Measurements from ENCODE around the gene HOXA3. TPM values are rescaled to one million over a fixed set of nuclear protein-coding genes. Genes with fewer than 3 reads are reported as not detected.

Gene HOXA3
- total RNA-seq, 1 donor from 2014 or later, result 8.7 TPM

DNA sequence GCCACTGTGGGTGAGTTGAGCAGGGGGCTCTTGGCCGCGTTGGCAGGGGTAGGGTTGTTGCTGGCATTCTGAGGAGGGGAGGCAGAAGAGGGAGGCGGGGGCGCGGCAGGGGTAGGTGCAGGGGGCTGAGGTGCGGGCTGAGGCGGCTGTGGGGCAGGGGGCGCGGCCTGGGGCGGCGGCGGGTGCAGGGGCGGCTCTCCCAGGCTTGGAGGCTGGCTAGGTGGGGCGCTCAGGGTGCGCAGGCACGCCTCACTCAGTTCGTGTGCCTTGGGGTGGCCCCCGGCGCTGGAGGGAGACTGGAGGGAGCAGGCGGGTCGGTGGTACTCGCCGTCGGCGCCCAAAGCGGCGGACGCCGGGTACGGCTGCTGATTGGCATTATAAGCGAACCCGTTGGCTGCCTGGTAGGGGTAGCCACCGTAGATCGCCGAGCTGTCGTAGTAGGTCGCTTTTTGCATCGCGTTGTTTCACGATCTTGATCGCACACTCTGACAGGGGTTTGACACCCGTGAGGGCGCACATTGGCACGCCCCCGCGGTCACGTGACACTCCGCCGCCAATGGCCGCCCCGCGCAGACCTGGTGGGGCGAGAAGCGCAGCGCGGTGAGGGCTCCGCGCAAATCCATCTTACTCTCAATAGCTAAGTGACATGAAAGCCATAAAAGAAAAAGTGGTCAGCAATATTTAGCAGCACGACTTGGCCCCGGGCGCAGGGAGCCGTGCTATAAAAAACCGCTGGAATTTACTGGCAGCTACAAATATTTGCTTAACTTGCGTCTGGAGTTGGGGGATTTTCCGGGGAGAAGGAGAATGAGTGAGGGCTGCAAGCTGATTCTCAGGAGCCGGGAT is 42.0 kb downstream of the HOXA3 start:
- peak overlapping the region; percentile 54 for H3K4me3 ChIP-seq
- H3K27me3 ChIP-seq, result peaks cover 9% of the 10 kb centered on the region
- DNase-seq (no peak), ATAC-seq (peak; percentile 28)
- TF ChIP-seq, protein P1, sequence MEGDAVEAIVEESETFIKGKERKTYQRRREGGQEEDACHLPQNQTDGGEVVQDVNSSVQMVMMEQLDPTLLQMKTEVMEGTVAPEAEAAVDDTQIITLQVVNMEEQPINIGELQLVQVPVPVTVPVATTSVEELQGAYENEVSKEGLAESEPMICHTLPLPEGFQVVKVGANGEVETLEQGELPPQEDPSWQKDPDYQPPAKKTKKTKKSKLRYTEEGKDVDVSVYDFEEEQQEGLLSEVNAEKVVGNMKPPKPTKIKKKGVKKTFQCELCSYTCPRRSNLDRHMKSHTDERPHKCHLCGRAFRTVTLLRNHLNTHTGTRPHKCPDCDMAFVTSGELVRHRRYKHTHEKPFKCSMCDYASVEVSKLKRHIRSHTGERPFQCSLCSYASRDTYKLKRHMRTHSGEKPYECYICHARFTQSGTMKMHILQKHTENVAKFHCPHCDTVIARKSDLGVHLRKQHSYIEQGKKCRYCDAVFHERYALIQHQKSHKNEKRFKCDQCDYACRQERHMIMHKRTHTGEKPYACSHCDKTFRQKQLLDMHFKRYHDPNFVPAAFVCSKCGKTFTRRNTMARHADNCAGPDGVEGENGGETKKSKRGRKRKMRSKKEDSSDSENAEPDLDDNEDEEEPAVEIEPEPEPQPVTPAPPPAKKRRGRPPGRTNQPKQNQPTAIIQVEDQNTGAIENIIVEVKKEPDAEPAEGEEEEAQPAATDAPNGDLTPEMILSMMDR (IDR thresholded peaks at IDR 0.05), result no peak
- no peaks in the 10 kb centered on the region for H3K36me3 ChIP-seq
- H3K4me1 ChIP-seq, result peaks cover 15% of the 10 kb centered on the region
- H3K9me3 ChIP-seq, result no peaks in the 10 kb centered on the region
- H3K27ac ChIP-seq, result peak overlapping the region; percentile 91
- intact Hi-C loops (cut with DNase I), result no loop called here

DNA sequence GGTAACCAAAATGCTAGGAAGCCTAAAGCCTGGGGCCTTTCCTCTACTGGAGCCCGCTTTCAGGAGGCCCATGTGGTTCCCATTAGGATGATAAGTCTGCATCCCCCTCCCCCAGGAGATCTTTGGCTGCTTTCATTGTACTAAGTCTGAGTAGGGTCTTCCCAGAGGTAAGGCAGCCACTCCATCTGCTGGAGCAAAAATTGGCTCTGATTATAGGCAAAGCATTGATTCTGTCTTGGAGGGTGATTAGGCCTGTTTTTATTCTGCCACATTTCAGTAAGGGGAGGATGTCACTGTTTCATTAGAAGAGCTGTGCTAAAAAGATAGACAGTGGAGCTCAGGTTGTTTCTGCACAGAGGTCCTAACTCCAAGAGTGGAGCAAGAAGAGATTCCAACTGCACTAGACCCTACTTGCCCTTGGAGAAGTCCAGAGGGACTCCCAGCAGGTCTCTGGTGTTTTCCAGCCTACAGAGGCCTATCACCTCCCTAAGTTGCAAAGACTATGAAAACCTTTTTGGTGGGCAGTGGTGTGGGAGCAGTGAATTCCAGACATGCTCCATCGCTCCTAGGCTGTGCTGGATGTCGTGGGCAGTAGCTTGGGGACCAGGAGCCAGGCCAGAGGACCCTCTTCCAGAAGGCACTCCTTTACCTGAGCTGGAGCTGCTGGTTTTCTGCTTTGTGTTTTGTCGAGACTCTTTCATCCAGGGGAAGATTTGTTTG is 42.8 kb downstream of the HOXA3 start:
- H3K27ac ChIP-seq, result peak overlapping the region; percentile 91
- TF ChIP-seq, protein P1 (IDR thresholded peaks at IDR 0.05), result no peak
- H3K9me3 ChIP-seq, result no peaks in the 10 kb centered on the region
- no peak overlapping the region for H3K4me3 ChIP-seq
- no peaks in the 10 kb centered on the region for H3K36me3 ChIP-seq
- no peak for ATAC-seq
- H3K4me1 ChIP-seq, result peaks cover 18% of the 10 kb centered on the region
- intact Hi-C loops (cut with DNase I), result loop anchor here (10.0 kb wide), 1 partner anchor 255 kb away; no protein-coding TSS in a partner anchor
- peaks cover 9% of the 10 kb centered on the region for H3K27me3 ChIP-seq
- DNase-seq, result no peak

DNA sequence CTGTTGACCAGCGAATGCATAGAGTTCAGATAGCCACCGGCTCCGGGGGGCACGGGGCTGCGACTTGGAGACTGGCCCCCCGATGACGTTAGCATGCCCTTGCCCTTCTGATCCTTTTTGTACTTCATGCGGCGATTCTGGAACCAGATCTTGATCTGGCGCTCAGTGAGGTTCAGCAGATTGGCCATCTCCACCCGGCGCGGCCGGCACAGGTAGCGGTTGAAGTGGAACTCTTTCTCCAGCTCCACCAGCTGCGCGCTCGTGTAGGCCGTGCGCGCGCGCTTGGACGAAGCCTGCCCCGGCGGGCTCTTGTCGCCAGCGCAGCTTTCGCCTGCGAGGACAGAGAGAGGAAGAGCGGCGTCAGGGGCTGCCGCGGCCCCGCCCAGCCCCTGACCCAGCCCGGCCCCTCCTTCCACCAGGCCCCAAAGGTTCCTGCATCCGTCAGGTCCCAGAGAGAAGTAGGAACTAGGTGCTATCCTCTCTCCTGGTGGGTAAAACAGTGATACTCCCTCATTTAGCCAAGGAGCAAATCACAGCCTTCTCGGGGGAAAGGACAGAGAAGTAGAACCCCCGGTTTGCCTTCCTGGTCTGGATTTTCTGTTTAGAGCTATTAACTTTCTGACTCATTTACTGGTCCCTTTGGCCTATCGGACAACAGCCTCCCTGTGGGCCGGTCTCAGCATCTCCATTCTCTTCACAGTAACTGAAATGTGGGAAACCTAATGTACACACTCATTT is 43.8 kb downstream of the HOXA3 start:
- peaks cover 18% of the 10 kb centered on the region for H3K4me1 ChIP-seq
- DNase-seq, result no peak
- ATAC-seq, result peak; percentile 72
- TF ChIP-seq, protein P1 (IDR thresholded peaks at IDR 0.05), result peak; percentile 19
- H3K27ac ChIP-seq, result peak overlapping the region; percentile 91
- H3K27me3 ChIP-seq, result peaks cover 12% of the 10 kb centered on the region
- H3K36me3 ChIP-seq, result no peaks in the 10 kb centered on the region
- intact Hi-C loops (cut with DNase I), result loop anchor here (10.0 kb wide), 1 partner anchor 254 kb away; no protein-coding TSS in a partner anchor
- H3K4me3 ChIP-seq, result peak overlapping the region; percentile 46
- H3K9me3 ChIP-seq, result no peaks in the 10 kb centered on the region

DNA sequence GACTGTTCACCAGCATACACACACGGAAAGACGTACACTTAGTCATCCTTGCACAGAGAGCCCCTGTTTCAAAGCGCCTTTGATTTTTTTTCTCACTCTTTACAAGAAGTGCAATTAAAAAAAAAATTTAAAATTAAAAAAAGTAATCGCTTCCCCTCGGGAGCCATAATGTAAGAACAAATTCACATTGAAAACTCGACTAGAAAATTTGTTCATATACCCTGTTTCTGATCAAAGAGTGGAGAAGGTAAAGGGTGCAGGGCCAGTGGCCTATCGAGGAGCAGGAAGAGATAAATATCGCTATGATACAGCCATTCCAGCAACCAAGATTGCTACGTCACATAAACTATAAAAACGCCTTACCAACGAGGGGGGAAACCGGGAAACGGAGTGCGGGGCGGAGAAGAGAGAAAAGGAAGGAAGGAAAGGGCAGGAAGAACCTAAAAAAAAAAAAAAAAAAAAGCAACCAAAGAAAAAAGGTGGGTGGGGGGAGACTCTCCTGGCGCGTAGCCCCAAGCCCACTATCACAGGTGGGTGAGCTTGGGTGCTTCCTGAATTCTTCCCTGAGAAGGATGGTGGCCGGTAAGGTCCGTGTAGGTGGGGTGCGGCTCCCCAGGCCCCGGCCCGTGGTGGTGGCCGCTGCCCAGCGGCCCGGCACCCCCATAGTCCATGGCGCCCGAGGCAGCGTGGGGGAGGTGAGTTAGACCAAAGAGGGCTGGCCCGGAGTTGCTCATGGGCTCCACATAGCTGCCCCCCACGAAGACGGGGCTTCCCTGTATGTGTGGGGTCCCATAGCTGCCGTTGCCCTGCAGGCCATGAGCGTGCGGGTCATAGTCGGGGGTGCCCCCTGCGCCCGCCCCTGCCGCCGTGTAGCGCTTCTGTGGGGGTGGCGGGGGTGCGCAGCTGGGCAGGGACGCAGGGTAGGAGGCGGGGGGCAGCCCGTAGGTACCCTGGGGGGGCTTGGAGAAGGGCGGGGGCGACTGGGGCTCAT is 44.7 kb downstream of the HOXA3 start:
- Histone ChIP-seq H3K4me3 (peak overlapping the region; percentile 46), H3K27me3 (peaks cover 19% of the 10 kb centered on the region), H3K9me3 (no peaks in the 10 kb centered on the region), H3K4me1 (peaks cover 18% of the 10 kb centered on the region), H3K27ac (peak overlapping the region; percentile 91), H3K36me3 (no peaks in the 10 kb centered on the region)
- intact Hi-C loops (cut with DNase I), result loop anchor here (10.0 kb wide), 1 partner anchor 253 kb away; no protein-coding TSS in a partner anchor
- TF ChIP-seq, protein P1 (IDR thresholded peaks at IDR 0.05), result no peak
- peak; percentile 29 for ATAC-seq
- no peak for DNase-seq

Data from upper lobe of right lung (tissue), 1 donor.